Muscle layer of colon (tissue), 2 donors: ENCODE measurements around the gene GIGYF2.
A peak's percentile ranks its signal among the peaks of the same experiment; 100 is the strongest.
"Not testable (repeated sequence)": the region's sequence is repeated elsewhere in the genome, so short reads cannot be mapped to it uniquely, and the experiment has no call there.

ENCODE experiments used
- H3K27ac ChIP-seq: one replicate; pipeline ENCODE4 v1.7.0; 2013; ENCODE audit warnings: low read depth, mild to moderate bottlenecking, low read length, moderate library complexity
- H3K27me3 ChIP-seq, 2 donors: one replicate each; pipeline ENCODE4 v1.7.0; 2013; ENCODE audit warnings: low read length in 2 of 2, mild to moderate bottlenecking in 2 of 2; ENCODE audit not compliant: insufficient read depth in 2 of 2, control insufficient read depth in 1 of 2
- H3K36me3 ChIP-seq: one replicate; pipeline ENCODE4 v1.7.0; 2013; ENCODE audit warnings: mild to moderate bottlenecking, low read length; ENCODE audit not compliant: insufficient read depth
- H3K4me1 ChIP-seq: one replicate; pipeline ENCODE4 v1.7.0; 2013; ENCODE audit warnings: mild to moderate bottlenecking, low read length; ENCODE audit not compliant: insufficient read depth
- H3K4me3 ChIP-seq, 2 donors: one replicate each; pipeline ENCODE4 v1.7.0; 2013; ENCODE audit warnings: low read length in 2 of 2, low read depth in 1 of 2, mild to moderate bottlenecking in 1 of 2, moderate library complexity in 1 of 2
- H3K9ac ChIP-seq: one replicate; pipeline ENCODE4 v1.7.0; 2013; ENCODE audit warnings: low read length
- H3K9me3 ChIP-seq: one replicate; pipeline ENCODE4 v1.7.0; 2013; ENCODE audit warnings: mild to moderate bottlenecking, low read length
- donor health status: abdominal sarcoma.
- donor health status: Adenocarcinoma of cecum.

The GIGYF2 gene

DNA sequence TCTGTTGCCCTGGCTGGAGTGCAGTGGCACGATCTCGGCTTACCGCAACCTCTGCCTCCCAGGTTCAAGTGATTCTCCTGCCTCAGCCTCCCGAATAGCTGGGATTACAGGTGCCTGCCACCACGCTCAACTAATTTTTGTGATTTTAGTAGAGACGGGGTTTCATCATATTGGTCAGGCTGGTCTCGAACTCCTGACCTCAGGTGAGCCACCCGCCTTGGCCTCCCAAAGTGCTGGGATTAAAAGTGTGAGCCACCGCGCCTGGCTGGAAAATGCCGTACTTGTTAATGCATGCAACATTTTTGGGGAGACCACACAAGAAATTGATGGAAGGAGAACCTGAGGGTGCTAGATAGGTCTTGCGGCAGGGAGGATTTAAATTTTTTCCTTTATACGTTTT, 6.0 kb upstream of the GIGYF2 start:
- H3K27ac ChIP-seq, H3K4me3 ChIP-seq, H3K27me3 ChIP-seq, H3K36me3 ChIP-seq, H3K4me1 ChIP-seq, H3K9me3 ChIP-seq, H3K9ac ChIP-seq: not testable (repeated sequence)

DNA sequence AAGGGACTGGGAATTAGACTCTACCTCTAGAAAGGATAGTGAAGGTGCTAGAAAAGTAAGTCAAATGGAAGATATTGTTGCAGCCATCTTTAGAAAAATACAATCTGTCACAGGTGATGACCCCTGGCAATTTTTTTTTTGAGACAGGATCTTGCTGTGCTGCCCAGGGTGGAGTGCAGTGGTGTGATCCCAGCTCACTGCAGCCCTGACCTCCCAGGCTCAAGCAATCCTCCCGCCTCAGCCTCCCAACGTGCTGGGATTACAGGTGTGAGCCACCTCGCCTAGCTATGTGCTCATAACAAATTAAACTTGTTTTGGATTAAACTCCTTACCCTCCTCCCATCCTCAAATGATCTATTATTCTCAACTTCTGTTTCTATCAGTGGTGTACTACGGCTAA, 3.8 kb upstream of the GIGYF2 start:
- no peak overlapping the region for H3K9ac ChIP-seq
- no peaks in the 10 kb centered on the region for H3K36me3 ChIP-seq
- H3K4me3 ChIP-seq: no peak overlapping the region
- H3K27ac ChIP-seq: no peak overlapping the region
- H3K9me3 ChIP-seq: no peaks in the 10 kb centered on the region
- no peaks in the 10 kb centered on the region for H3K27me3 ChIP-seq
- H3K4me1 ChIP-seq: peaks cover 12% of the 10 kb centered on the region

DNA sequence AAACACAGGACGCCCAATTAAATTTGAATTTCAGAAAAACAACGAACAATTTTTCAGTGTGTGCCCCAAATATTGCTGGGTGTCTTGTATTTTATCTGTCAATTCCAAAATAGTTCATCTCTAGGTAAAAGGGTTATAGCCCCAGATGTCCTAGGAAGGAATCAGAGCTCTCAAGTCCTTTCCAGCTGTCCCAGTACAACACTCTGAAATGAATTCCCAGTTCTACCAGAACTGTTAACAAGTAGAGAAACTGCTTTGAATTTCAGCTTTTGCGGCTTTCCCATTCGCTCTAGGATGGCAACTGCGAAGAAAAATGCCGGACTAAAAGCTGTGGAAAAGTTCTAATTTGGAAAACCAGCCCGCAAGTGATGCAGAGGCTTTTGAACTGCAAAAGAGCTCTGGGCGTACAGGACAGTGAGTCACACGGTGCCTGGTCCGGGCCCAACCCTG, 497 bp upstream of the GIGYF2 start:
- Histone ChIP-seq H3K4me1 (peaks cover 34% of the 10 kb centered on the region), H3K36me3 (no peaks in the 10 kb centered on the region), H3K9me3 (no peaks in the 10 kb centered on the region), H3K4me3 (peak overlapping the region; percentile 58 to 95), H3K9ac (no peak overlapping the region), H3K27ac (peak overlapping the region; percentile 89), H3K27me3 (no peaks in the 10 kb centered on the region)

DNA sequence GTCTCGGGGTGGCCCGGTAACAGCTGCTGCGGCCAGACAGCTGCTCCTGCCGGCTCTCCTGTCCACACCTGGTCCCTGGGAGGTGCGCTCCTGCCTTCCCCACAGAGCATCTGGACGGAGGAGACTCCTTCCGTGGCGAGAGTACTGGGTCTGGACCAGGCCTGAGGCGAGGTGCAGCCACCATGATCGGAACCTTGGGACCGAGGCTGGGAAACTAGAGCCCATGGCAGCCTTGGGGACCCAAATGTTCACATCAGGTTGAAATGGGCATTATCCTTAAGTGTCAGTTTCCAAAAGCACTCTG, 628 bp downstream of the GIGYF2 start:
- Histone ChIP-seq H3K4me3 (peak overlapping the region; percentile 78 to 95), H3K27ac (peak overlapping the region; percentile 89), H3K9ac (peak overlapping the region; percentile 90), H3K27me3 (no peaks in the 10 kb centered on the region), H3K36me3 (no peaks in the 10 kb centered on the region), H3K4me1 (peaks cover 34% of the 10 kb centered on the region), H3K9me3 (no peaks in the 10 kb centered on the region)

DNA sequence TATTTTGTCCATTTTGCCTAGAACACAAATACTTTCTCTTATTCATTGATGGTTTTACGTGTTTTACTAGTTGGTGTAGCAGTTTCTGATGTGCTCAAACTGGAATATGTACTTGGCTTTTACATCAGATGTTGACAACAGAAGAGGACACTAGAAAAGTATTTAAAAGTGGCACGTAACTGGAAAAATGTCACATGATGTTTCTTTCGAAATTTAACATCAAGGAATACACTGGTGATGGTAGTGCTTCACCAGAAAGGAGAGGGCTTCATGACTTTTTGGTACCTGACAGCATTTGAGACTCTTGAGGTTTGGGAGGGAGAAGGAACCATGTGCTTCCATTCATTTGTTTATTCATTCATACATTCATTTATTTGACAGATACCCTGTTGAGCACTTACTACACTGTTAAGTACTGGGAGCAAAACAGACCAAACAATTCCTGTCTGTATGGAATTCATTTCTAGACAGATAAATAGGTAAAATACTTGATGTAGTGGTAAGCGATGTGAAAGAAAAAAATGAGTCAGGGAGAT, 1.5 kb downstream of the GIGYF2 start:
- Histone ChIP-seq H3K27ac (no peak overlapping the region), H3K36me3 (peaks cover 3% of the 10 kb centered on the region), H3K9me3 (no peaks in the 10 kb centered on the region), H3K4me3 (peak overlapping the region; percentile 78 to 95), H3K27me3 (no peaks in the 10 kb centered on the region), H3K9ac (peak overlapping the region; percentile 90), H3K4me1 (peaks cover 34% of the 10 kb centered on the region)

DNA sequence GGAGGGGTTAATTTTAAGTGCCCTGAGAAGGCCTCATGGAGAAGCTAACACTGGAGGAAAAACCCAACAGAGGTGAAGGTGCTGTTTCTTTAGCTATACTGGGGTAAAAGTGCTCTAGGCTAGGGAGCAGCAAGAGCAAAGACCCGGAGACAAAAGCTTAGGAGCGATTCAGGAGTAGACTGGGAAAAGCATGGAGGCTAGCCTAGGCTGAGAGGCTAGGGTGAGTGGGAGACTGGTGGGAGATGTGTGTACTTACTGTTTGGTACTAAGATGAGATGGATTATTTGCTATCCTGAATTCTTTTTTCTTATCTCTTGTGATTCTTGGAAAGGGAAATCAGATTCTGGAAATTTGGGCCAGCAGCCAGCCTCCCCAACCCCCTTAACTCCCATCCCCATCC, 2.0 kb downstream of the GIGYF2 start:
- Histone ChIP-seq H3K9ac (no peak overlapping the region), H3K27ac (no peak overlapping the region)

DNA sequence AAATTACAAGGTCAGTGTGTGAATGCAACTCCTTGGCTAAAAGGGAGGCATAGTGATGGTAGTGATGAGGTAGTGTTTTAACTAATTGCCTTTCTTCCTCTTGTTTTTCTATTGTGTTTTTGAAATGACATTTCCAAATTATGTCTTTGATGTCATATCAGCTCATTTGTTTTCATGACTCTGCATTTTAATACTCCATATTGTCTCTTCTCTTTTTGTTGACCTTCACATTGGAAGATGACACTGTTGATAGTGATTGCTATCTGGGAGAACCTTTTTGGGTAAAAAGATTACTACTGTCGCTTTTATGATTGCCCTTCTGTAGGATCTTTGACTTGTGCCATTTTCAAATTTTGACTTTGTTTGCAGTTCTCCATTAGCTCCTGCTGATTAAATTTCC, 3.0 kb downstream of the GIGYF2 start:
- H3K4me3 ChIP-seq: no peak overlapping the region
- no peak overlapping the region for H3K9ac ChIP-seq
- H3K27ac ChIP-seq: no peak overlapping the region
- peaks cover 34% of the 10 kb centered on the region for H3K4me1 ChIP-seq
- H3K27me3 ChIP-seq: no peaks in the 10 kb centered on the region
- H3K9me3 ChIP-seq: no peaks in the 10 kb centered on the region
- peaks cover 12% of the 10 kb centered on the region for H3K36me3 ChIP-seq

More for the DNA sequence above, 2.0 kb downstream of the GIGYF2 start:
- Histone ChIP-seq H3K4me1 (peaks cover 34% of the 10 kb centered on the region), H3K27me3 (no peaks in the 10 kb centered on the region), H3K4me3 (no peak overlapping the region), H3K9me3 (no peaks in the 10 kb centered on the region), H3K36me3 (peaks cover 7% of the 10 kb centered on the region)

DNA sequence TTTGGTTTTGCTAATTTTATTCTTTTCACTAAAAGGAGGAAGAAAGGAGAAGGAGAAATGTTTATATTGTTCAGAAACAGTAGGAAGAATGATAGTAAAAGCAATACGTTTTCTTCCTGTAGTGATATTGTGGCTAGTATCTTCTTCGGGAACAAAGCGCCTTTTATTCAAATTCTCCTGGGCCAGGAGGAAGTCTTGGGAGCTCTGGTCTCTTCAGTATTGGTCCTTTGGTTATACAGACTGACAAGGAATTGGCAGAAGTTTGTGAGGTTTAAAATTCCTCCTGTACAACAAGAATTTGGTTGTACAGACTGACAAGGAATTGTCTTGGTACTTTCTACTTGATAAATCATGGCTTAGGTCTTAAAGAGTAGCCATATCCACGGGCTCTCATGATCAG, 9.9 kb downstream of the GIGYF2 start:
- Histone ChIP-seq H3K9me3 (no peaks in the 10 kb centered on the region), H3K9ac (no peak overlapping the region), H3K4me1 (no peaks in the 10 kb centered on the region), H3K36me3 (peaks cover 18% of the 10 kb centered on the region), H3K4me3 (no peak overlapping the region), H3K27me3 (no peaks in the 10 kb centered on the region), H3K27ac (no peak overlapping the region)

DNA sequence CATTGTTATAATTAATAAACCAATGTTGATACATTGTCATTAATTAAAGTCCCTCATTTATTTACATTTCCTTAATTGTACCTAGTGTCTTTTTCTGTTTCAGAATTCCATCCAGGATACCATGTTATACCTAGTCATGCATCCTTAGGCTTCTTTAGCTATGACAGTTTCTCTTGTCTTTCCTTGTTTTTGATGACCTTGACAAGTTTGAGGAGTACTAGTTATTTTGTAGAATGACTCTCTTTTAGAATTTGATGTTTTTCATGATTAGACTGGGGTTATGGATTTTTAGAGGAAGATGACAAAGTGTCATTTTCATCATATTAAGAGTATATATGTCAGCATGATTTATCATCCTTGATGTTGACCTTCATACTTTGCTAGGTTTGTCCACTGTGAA, 16.4 kb downstream of the GIGYF2 start:
- Histone ChIP-seq H3K4me3 (no peak overlapping the region), H3K36me3 (peaks cover 9% of the 10 kb centered on the region), H3K9me3 (no peaks in the 10 kb centered on the region), H3K4me1 (no peaks in the 10 kb centered on the region), H3K9ac (no peak overlapping the region), H3K27ac (no peak overlapping the region), H3K27me3 (no peaks in the 10 kb centered on the region)

DNA sequence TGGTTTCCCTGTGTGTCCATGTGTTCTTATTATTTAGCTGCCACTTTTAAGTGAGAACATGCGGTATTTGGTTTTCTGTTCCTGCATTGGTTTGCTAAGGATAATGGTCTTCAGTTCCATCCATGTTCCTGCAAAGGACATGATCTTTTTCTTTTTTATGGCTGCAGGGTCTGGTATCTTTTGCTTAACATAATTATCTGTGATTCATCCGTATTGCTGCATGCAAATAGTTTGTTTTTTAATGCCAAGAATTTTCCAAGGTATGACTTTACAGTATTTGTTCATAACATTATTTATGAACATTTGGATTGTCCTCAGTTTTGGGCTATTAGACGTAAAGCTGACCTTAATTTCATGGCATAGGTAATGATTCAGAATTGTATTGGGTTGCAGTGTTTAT, 17.8 kb downstream of the GIGYF2 start:
- Histone ChIP-seq H3K9me3 (no peaks in the 10 kb centered on the region), H3K4me3 (no peak overlapping the region), H3K4me1 (no peaks in the 10 kb centered on the region), H3K27me3 (no peaks in the 10 kb centered on the region), H3K9ac (no peak overlapping the region), H3K36me3 (peaks cover 9% of the 10 kb centered on the region), H3K27ac (no peak overlapping the region)

DNA sequence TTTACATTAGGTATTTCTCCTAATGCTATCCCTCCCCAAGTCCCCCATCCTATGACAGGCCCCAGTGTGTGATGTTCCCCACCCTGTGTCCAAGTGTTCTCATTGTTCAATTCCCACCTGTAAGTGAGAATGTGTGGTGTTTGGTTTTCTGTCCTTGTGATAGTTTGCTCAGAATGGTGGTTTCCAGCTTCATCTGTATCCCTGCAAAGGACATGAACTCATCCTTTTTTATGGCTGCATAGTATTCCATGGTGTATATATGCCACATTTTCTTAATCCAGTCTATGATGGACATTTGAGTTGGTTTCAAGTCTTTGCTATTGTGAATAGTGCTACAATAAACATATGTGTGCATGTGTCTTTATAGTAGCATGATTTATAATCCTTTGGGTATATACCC, 22.9 kb downstream of the GIGYF2 start:
- not testable (repeated sequence) for H3K27ac ChIP-seq, H3K4me3 ChIP-seq, H3K9me3 ChIP-seq, H3K27me3 ChIP-seq, H3K9ac ChIP-seq, H3K4me1 ChIP-seq, H3K36me3 ChIP-seq

DNA sequence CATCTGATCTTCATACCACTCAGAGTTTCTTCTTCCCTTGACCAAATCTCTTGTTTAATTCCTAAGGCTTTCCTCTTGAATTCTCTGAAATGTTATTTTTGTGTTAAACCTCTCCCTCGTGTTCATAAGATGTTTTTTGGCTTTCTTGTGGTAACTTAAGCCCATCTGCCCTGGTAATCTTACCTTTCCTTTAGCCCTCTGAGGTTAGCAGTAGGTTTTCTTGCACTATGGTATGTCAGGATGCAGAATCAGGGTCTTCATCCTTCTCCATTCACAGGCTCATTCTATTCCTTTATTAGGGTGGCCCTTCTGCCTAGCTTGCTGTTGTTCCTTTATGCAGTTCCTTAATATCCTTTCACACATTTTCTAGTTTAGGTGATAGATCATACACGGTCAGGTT, 24.1 kb downstream of the GIGYF2 start:
- Histone ChIP-seq H3K27ac (no peak overlapping the region), H3K27me3 (no peaks in the 10 kb centered on the region), H3K36me3 (peaks cover 13% of the 10 kb centered on the region), H3K4me3 (no peak overlapping the region), H3K9me3 (no peaks in the 10 kb centered on the region), H3K9ac (no peak overlapping the region), H3K4me1 (no peaks in the 10 kb centered on the region)
